GM12872 (cell line): Measurements from ENCODE around the gene RFX8.

Source experiments
- TF ChIP-seq, protein P1 (sequence below): IDR thresholded peaks from 3 replicates; pipeline ENCODE4 v1.5.1; 2011; ENCODE audit warnings: low read depth, mild to moderate bottlenecking, low read length, moderate library complexity; ENCODE audit not compliant: insufficient read depth

The RFX8 gene

DNA sequence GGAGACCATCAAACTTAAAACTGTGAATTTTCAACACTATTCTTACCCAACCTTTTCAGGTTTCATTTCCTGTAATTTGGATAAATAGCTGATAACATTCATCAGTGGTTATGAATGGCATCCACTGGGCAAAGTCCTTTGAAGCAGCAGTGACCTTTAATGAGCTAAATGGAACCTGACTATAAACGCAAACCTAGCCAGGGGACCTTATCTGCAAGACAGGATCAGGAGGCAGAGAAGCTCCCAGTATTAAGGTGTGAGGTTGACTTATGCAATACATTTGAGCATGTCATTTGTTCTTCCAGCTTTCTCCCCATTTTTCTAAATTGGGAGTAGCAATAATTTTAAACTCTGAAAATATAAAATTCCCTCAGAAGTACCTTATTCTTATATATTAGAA is 126.0 kb downstream of the RFX8 start:
- TF ChIP-seq, protein P1, sequence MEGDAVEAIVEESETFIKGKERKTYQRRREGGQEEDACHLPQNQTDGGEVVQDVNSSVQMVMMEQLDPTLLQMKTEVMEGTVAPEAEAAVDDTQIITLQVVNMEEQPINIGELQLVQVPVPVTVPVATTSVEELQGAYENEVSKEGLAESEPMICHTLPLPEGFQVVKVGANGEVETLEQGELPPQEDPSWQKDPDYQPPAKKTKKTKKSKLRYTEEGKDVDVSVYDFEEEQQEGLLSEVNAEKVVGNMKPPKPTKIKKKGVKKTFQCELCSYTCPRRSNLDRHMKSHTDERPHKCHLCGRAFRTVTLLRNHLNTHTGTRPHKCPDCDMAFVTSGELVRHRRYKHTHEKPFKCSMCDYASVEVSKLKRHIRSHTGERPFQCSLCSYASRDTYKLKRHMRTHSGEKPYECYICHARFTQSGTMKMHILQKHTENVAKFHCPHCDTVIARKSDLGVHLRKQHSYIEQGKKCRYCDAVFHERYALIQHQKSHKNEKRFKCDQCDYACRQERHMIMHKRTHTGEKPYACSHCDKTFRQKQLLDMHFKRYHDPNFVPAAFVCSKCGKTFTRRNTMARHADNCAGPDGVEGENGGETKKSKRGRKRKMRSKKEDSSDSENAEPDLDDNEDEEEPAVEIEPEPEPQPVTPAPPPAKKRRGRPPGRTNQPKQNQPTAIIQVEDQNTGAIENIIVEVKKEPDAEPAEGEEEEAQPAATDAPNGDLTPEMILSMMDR: no peak
